Forelimb muscle (tissue), 1 donor: Measurements from ENCODE around the gene IQCM. TPM values are rescaled to one million over a fixed set of nuclear protein-coding genes. Genes with fewer than 3 reads are reported as not detected.

Experiments used
- DNase-seq: peaks from one replicate; pipeline ENCODE4 v3.0.0-alpha.2; 2013; ENCODE audit warnings: low read depth
- polyA plus RNA-seq: library from polyadenylated mRNA; unstranded; fragments of 120-200 nt; gene quantifications from one replicate; pipeline ENCODE4 v1.2.1, GENCODE V29; 2013; ENCODE audit not compliant: insufficient read length

IQCM gene
- polyA plus RNA-seq, 1 donor = not detected

GRCh38 chr4:149709640-149710039, 106.0 kb downstream of the IQCM start:
- DNase-seq = no peak

GRCh38 chr4:149708513-149709130, 107.0 kb downstream of the IQCM start:
- DNase-seq = no peak

GRCh38 chr4:149707862-149708261, 107.8 kb downstream of the IQCM start:
- DNase-seq = no peak

GRCh38 chr4:149706942-149707341, 108.7 kb downstream of the IQCM start:
- DNase-seq = no peak

GRCh38 chr4:149702414-149703293, 113.0 kb downstream of the IQCM start:
- no peak for DNase-seq

- no peak for DNase-seq
Observed at GRCh38 chr4:149701435-149702156, 114.0 kb downstream of the IQCM start.

- DNase-seq = no peak
Observed at GRCh38 chr4:149700272-149700671, 115.4 kb downstream of the IQCM start.

GRCh38 chr4:149699642-149700041, 116.0 kb downstream of the IQCM start:
- no peak for DNase-seq

GRCh38 chr4:149690726-149691125, 124.9 kb downstream of the IQCM start:
- no peak for DNase-seq

- DNase-seq = no peak
Observed at GRCh38 chr4:149684516-149684915, 131.1 kb downstream of the IQCM start.

GRCh38 chr4:149676076-149676475, 139.6 kb downstream of the IQCM start:
- no peak for DNase-seq

- DNase-seq = no peak
Observed at GRCh38 chr4:149645790-149646189, 169.9 kb downstream of the IQCM start.

- no peak for DNase-seq
Observed at GRCh38 chr4:149638073-149638472, 177.6 kb downstream of the IQCM start.

GRCh38 chr4:149634368-149634767, 181.3 kb downstream of the IQCM start:
- no peak for DNase-seq

GRCh38 chr4:149631629-149632028, 184.0 kb downstream of the IQCM start:
- no peak for DNase-seq

GRCh38 chr4:149630064-149630463, 185.6 kb downstream of the IQCM start:
- no peak for DNase-seq

GRCh38 chr4:149605601-149606378, 209.9 kb downstream of the IQCM start:
- DNase-seq = no peak

GRCh38 chr4:149604827-149605226, 210.8 kb downstream of the IQCM start:
- no peak for DNase-seq

- DNase-seq = no peak
Observed at GRCh38 chr4:149595500-149595899, 220.1 kb downstream of the IQCM start.

GRCh38 chr4:149589826-149590225, 225.8 kb downstream of the IQCM start:
- DNase-seq = no peak

GRCh38 chr4:149584722-149585121, 230.9 kb downstream of the IQCM start:
- DNase-seq = no peak

GRCh38 chr4:149574971-149575370, 240.7 kb downstream of the IQCM start:
- no peak for DNase-seq
